Bladder microvascular endothelial cell (primary cell): ENCODE measurements around the gene ANKRD35. TPM values are rescaled to one million over a fixed set of nuclear protein-coding genes. Genes with fewer than 3 reads are reported as not detected.

Source experiments
- total RNA-seq: library from RNA; depleted of rRNA; stranded (reverse); fragments of >200 nt; gene quantifications from 2 replicates; pipeline ENCODE4 v1.2.3, GENCODE V29; 2014

ANKRD35 gene, protein sequence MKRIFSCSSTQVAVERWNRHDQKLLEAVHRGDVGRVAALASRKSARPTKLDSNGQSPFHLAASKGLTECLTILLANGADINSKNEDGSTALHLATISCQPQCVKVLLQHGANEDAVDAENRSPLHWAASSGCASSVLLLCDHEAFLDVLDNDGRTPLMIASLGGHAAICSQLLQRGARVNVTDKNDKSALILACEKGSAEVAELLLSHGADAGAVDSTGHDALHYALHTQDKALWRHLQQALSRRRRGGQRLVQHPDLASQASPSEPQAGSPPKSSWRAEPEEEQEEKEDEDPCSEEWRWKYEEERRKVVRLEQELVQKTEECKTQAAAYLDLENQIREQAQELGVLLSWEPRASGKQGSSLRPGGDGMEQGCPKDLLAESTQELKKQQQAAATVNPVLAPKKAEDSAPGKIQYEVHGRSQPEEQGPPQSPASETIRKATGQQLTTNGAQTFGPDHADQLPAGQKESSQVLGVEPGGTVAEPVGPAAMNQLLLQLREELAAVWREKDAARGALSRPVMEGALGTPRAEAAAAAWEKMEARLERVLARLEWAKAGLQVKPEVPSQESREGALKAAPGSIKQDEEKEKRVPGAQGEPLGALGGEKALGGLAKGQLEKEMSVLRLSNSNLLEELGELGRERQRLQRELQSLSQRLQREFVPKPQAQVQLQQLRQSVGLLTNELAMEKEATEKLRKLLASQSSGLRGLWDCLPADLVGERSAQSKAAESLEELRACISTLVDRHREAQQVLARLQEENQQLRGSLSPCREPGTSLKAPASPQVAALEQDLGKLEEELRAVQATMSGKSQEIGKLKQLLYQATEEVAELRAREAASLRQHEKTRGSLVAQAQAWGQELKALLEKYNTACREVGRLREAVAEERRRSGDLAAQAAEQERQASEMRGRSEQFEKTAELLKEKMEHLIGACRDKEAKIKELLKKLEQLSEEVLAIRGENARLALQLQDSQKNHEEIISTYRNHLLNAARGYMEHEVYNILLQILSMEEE
- 0.06 and 0.16 TPM in 2 replicates for total RNA-seq

DNA sequence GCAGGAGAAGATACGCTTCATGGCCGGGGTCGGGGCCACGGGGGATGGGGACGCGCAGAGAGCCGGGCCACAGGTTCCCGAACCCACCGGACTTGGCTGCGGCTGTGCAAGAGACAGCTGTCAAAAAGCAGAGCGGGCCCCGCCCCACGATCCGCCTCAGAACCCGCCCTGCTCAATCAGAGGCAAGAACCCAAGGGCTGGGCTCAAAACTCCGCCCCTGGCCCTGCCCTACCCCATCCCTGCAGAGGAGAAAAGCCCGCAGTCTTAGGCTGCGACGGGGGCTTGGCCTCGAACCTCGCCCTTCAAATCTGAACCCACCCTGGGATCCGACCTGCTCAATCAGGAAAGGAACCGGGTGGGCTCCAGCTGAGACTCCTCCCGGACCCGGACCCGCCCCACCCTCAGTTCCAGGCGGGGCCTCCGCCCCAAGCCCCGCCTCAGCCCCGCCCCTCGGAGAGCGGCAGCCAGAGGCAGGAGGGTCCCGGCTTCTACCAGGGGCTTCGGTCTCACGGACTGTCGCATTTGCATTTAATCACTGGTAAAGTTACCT, at the start of gene ANKRD35:
TSS of gene ANKRD35 (minus strand) at position 129 of the 550 bp plus-strand sequence. CDS start at position 21, 108 bp downstream.

DNA sequence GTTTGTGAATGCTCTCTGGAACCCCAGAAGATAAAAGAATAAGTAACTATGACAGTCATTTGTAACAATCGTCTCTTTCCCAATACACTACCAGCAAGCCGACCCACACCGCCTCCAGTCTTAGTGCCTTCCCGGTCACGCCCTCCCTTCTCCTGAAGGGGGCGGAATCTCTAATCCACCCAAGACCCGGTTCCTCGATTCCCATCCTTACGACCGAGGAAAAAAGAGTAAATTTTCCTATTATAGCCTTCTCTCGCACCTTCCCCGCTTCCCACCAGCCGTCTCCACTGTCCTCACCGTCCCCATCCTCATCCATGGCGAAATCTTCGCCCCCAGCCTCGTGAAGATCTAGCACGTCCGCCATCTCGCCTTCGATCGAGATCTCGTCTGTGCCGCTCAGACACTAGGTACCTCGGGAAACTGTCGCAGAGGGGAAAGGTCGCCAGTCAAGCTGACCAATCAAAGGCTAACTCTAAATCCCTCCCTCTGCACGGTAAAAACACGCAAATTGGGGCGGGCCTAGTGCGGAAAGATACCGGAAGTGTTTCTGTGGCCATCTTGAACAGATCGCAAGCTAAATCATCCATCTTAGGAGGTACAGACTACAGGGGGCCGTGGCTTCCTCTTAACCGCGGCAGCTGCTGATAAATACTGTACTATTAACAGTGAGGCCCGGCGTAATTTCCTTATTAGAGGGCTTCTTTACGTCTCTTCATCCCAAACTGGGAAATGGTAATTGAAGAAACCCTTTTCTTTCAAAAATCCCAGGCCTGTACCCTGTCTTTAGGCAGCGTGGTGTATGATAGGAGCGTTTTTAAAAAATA, 41.6 kb upstream of the ANKRD35 start, which contains the start of gene RBM8A:
TSS of gene RBM8A (minus strand) at position 422 of the 824 bp plus-strand sequence. CDS start at position 364, 58 bp downstream.

DNA sequence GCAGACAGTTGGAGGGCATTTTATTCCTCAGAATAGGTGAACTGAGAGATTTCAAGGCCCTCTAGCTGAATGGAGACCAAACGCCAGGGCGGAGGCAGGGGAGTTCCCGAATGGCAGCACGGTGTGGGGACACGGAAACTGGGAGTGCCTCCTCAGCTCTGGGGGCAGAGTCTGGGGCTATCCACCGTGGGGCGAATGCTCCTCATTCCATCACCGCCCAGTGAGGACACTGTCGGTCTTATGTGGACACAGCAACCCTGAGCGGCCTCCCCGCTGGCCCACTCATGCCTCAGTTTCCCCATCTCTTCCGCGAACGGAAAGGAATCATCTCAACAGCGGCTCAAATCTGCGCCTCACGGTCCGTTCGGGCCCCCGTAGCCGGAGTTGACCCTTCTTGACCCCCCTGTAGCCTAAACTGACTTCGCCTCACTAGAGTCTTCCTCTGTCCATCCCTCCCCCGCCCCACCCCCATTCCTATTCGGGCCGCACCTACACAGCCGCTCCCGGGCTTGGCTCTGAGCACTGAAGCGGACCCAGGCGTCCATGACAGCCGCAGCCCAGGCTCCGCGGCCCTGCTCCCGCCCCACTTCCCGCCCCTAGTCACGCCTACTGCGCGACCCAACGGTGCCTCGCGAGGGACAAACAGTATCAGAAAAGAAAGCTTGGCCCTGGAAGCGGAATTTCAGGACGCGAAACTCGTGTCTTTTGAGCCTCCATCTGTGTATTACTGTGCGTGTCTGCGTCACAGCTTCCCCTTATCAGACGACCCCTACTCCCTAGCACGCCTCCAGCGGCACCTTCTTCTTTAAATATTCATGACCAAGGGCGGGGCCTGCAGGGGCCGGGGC, 32.7 kb upstream of the ANKRD35 start, which contains the start of gene PEX11B:
TSS of gene PEX11B (minus strand) at position 574 of the 848 bp plus-strand sequence. CDS start at position 545, 29 bp downstream.

DNA sequence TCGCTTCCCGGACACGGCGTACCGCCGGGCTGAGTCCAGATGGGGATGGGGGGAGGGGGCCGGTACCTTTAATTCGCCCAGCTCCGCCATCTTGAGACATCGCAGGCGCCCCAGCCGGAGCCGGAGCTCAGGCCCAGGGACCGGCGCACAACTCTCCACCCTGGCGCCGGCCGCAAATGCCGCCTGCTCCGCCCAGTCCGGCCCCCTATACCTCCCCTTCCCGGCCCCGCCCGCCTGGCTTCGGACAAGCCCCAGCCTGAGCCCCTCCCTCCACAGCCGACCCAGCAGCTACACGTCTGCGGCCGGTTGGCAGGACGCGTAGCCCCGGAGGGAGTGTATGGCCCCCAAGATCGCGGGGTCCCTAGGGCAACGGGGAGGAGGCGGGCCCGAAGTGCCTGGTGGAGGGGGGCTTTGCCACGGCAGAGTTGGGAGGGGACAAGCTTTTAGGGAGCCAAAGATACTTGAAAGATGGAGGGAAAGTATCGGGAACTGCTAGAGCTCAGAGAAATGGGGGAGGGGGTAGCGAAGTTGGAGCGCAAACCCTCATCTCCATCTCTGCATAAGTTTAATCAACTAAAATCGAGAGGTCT, 26.7 kb downstream of the ANKRD35 start, which contains the start of gene PIAS3:
TSS of gene PIAS3 (minus strand) at position 181 of the 590 bp plus-strand sequence. CDS start at position 90, 91 bp downstream.

DNA sequence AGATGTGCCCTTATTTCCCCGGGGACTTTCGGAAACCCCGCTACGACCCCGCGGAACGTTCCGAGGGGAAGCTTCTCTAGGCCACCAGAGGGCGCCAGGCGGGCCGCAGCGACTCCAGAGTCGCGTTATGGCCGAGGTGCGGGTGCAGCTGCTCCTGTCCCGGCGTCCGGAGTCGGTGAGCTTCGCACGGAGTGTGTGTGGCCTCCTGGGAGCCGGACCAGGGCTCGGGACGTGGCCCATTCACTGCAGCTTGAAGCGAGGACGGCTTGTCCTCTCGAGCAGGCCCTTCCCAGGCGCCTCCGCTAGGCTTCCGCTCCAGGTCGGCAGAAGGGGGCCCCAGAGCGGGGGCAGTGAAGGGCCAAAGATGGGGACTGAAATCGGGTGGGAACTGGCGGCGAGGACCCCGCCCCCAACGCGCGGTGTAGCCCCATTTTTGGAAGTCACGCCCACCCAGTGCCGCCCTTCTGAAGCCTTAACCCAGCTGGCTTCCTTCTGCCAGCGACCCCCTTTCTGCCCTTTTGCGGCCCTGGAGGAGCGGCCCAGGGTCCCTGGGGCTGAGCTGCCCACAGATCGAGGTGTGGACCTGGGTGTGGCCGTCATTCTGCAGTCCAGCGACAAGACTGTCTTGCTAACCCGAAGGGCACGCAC, 40.0 kb downstream of the ANKRD35 start, which contains the start of gene NUDT17:
TSS of gene NUDT17 (plus strand) at position 117 of the 648 bp plus-strand sequence. CDS start at position 128, 11 bp downstream.

DNA sequence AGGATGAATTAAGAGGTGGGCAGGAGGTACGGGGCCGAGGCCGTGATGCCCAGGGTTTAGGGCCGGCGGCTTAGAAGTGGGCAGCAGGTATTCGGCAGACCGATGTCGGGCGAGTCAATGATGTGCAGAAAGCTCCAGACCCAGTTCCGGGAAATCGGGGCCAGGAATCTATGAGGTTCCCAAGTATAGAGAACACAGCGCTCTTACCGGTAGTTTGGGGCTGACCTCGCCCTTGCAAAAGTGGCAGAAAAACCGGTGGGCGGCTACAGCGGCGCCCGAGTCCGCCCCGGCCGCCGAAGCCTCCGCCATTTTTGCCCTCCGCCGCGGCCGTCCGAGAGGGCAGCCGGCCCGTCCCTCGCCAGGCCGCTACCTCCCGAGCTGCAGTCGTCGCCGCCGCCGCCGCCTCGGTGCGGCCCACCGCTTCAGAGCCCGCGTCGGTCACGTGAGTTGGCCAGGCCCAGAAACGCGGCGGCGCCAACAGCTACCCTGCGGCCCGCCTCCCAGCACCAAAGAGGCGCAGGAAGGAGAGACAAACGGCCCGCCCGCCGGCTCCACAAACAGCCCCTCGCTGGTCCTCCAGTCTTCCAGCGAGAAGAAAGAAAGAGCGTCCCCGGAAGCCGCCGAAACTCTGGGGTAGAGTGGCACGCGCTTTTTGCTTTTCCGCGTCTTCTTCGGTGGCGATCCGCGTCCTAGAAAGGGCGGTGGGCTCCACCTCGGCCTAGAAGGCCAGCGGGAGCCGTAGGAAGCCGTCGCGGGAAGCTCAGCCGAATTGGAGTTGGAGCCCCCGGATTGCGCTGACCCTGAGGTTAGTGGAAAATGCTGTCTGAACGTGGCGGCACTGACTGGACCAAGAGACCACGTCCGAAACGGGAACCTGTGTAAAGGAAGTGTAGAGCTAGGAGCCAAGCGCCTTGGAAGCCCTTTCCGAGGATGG, 61.8 kb downstream of the ANKRD35 start, which contains the start of the genes POLR3C and RNF115:
TSS of gene POLR3C (plus strand) at position 636 of the 934 bp plus-strand sequence. CDS start 1,577 bp downstream, outside the sequence.
TSS of gene RNF115 (minus strand) at position 531 of the 934 bp plus-strand sequence. CDS start at position 309, 222 bp downstream.

Other genes with a start within 250 kb of the ANKRD35 start
- gene PDZK1, start 178.5 kb downstream of the ANKRD35 start, total RNA-seq: under 0.01 and 0.31 TPM in 2 replicates
- gene CD160, start 166.4 kb downstream of the ANKRD35 start, total RNA-seq: not detected in 2 replicates
- 9.6 and 15.7 TPM in 2 replicates for gene RNF115, start 61.8 kb downstream of the ANKRD35 start, total RNA-seq
- gene POLR3C, start 61.7 kb downstream of the ANKRD35 start, total RNA-seq: 20.1 and 26.9 TPM in 2 replicates
- 2.3 and 2.5 TPM in 2 replicates for gene NUDT17, start 40.2 kb downstream of the ANKRD35 start, total RNA-seq
- 4.7 and 11.0 TPM in 2 replicates for gene PIAS3, start 26.8 kb downstream of the ANKRD35 start, total RNA-seq
- gene ITGA10, start 24.2 kb upstream of the ANKRD35 start, total RNA-seq: 4.1 and 10.5 TPM in 2 replicates
- gene PEX11B, start 32.9 kb upstream of the ANKRD35 start, total RNA-seq: 21.2 and 32.6 TPM in 2 replicates
- gene RBM8A, start 41.6 kb upstream of the ANKRD35 start, total RNA-seq: 121 and 188 TPM in 2 replicates
- 13.0 and 22.0 TPM in 2 replicates for gene LIX1L, start 72.2 kb upstream of the ANKRD35 start, total RNA-seq
- gene ANKRD34A, start 78.7 kb upstream of the ANKRD35 start, total RNA-seq: 0.13 and 0.32 TPM in 2 replicates
- 11.8 and 14.1 TPM in 2 replicates for gene POLR3GL, start 78.8 kb upstream of the ANKRD35 start, total RNA-seq
- 84.7 and 158 TPM in 2 replicates for gene TXNIP, start 110.7 kb upstream of the ANKRD35 start, total RNA-seq
- not detected in 2 replicates for gene HJV, start 135.9 kb upstream of the ANKRD35 start, total RNA-seq